ENCODE results near the gene GRID1. TPM values are rescaled to one million over a fixed set of nuclear protein-coding genes. Genes with fewer than 3 reads are reported as not detected.

Gene GRID1
- total RNA-seq, 1 donor from 2014 or later, result 1.4 TPM

DNA sequence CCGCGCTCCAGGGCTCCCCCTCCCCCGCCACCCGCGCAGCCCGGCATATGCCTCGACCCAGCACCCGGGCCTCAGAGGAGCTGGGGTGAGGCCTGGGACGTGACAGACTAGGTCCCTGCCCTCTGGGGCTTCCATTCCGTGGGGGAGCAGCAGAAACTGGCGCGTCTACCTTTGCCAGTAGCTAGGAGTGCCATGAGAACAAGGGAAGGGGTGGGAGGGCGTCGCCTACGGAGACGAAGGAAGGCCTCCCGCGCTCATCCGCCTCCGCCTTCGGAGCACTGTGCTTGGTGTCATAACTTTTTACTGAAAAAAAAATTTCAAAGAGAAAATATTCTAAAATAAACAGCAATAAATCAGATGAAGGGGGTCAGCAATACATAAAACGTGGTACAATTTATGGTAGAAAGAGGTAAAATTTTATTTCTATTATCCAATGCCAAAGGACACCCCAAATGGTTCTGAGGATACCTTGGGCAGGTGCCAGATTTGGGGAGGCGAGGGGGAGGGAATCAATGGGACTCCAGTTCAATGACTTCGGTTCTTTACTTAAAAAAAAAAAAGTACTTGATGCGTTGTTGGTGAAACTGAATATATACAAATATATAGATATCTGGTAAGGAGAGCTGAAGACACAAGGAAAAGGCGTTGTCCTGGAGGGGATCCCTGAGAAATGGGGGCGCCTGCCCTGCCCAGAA, 35.1 kb upstream of the GRID1 start:
- TF ChIP-seq, protein P1, sequence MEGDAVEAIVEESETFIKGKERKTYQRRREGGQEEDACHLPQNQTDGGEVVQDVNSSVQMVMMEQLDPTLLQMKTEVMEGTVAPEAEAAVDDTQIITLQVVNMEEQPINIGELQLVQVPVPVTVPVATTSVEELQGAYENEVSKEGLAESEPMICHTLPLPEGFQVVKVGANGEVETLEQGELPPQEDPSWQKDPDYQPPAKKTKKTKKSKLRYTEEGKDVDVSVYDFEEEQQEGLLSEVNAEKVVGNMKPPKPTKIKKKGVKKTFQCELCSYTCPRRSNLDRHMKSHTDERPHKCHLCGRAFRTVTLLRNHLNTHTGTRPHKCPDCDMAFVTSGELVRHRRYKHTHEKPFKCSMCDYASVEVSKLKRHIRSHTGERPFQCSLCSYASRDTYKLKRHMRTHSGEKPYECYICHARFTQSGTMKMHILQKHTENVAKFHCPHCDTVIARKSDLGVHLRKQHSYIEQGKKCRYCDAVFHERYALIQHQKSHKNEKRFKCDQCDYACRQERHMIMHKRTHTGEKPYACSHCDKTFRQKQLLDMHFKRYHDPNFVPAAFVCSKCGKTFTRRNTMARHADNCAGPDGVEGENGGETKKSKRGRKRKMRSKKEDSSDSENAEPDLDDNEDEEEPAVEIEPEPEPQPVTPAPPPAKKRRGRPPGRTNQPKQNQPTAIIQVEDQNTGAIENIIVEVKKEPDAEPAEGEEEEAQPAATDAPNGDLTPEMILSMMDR (IDR thresholded peaks at IDR 0.05), result no peak
- intact Hi-C loops (cut with DNase I), result loop anchor here (5.0 kb wide), 2 partner anchors 36 to 271 kb away; no protein-coding TSS in a partner anchor
- Histone ChIP-seq H3K36me3 (no peaks in the 10 kb centered on the region), H3K4me1 (peaks cover 10 to 16% of the 10 kb centered on the region in 2 donors), H3K27ac (peak overlapping the region; percentile 90 to 96), H3K9me3 (no peaks in the 10 kb centered on the region), H3K27me3 (no peaks in the 10 kb centered on the region), H3K4me3 (peak overlapping the region; percentile 75 to 92)
- peak in 1 of 2 donors; percentile 66 for DNase-seq (ENCODE audit: low spot score in 2 of 2)

DNA sequence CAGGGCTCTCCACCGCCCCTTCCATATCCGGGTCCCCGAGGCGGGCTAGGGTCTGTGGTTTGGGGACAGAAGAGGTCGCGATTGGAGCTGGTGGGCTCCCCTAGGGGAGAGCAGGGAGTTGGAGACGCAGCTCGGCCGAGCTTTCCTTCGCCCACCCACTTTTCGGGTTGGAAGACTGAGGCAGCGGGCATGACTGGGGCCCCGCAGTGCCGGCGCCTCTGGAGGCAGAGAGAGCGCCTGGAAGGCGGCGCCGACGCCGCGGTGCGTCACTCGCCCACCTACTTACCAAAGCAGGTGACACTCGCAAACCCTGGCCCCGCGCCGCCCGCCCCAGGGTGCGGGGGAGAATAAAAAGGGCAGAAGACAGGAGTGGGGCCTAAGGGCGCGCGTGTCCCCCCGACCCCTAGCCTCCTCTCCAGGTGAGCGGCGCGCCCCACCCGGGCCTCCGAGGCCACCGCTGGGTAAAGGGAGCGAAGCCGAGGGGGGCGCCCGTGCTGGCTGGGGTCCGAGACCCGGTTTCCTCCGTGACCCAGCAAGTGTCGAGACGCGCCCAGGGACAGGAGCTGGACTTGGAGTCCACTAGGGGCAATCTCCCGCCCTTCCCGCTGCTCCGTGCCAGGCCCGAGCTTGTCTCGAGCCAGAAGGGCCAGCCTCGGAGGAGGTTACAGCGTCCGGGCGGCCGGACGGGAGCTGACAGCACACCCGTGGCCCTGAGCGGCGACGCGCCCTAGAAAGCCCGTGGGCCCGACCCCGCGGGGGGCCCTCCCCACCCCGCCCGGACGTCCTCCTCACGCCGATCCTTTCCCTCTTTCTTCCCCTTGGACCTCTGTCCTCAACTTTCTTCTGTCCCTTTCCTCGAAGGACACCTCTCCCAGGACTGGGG, 34.4 kb upstream of the GRID1 start:
- TF ChIP-seq, protein P1 (IDR thresholded peaks at IDR 0.05), result peak in 2 of 3 experiments; percentile 18 to 37
- no peaks in the 10 kb centered on the region for H3K36me3 ChIP-seq
- H3K27me3 ChIP-seq, result no peaks in the 10 kb centered on the region
- H3K4me3 ChIP-seq, result peak overlapping the region; percentile 75 to 92
- no peaks in the 10 kb centered on the region for H3K9me3 ChIP-seq
- DNase-seq (ENCODE audit: low spot score in 2 of 2), result peak in 1 of 2 donors; percentile 84
- intact Hi-C loops (cut with DNase I), result loop anchor here (1.0 to 5.0 kb wide), 4 partner anchors 36 to 271 kb away; partner anchors contain the start of gene WAPL
- peak overlapping the region; percentile 90 to 96 for H3K27ac ChIP-seq
- H3K4me1 ChIP-seq, result peaks cover 10 to 16% of the 10 kb centered on the region in 2 donors

- TF ChIP-seq, protein P1 (IDR thresholded peaks at IDR 0.05), result peak; percentile 94 to 98 (median 97)
- Histone ChIP-seq H3K4me1 (peaks cover 10 to 16% of the 10 kb centered on the region in 2 donors), H3K27ac (peak overlapping the region; percentile 90 to 96), H3K9me3 (no peaks in the 10 kb centered on the region), H3K27me3 (no peaks in the 10 kb centered on the region), H3K4me3 (peak overlapping the region; percentile 75 to 92), H3K36me3 (no peaks in the 10 kb centered on the region)
- intact Hi-C loops (cut with DNase I), result loop anchor here (1.0 to 10.0 kb wide), 5 partner anchors 37 to 805 kb away; partner anchors contain the start of gene WAPL
- peak; percentile 68 to 97 for DNase-seq (ENCODE audit: low spot score in 2 of 2)
Measured at GRCh38 chr10:86399879-86400704, 33.5 kb upstream of the GRID1 start.

DNA sequence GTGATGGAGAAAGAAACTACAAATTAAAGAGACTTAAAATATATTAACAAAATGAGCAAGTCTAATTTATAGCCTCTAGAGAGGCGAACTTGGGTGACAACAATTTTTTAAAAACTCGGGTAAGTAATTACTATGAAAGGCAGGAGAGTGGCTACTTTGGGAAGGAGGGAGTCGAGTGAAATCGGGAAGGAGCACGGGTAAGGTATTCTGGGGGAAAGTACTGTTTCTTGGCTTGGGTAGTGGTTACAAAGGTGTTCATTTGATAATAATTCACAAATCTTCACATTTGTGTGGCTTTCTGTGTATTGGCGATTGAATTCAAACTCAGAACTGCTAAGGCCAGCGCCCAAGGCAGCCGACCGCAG, 32.9 kb upstream of the GRID1 start:
- intact Hi-C loops (cut with DNase I), result loop anchor here (10.0 kb wide), 1 partner anchor 805 kb away; no protein-coding TSS in a partner anchor
- TF ChIP-seq, protein P1 (IDR thresholded peaks at IDR 0.05), result no peak
- no peaks in the 10 kb centered on the region for H3K9me3 ChIP-seq
- peak overlapping the region; percentile 75 to 92 for H3K4me3 ChIP-seq
- DNase-seq (ENCODE audit: low spot score in 2 of 2), result no peak
- H3K27me3 ChIP-seq, result no peaks in the 10 kb centered on the region
- no peaks in the 10 kb centered on the region for H3K36me3 ChIP-seq
- H3K27ac ChIP-seq, result peak overlapping the region; percentile 90 to 96
- peaks cover 10 to 16% of the 10 kb centered on the region in 2 donors for H3K4me1 ChIP-seq

- Histone ChIP-seq H3K9me3 (no peaks in the 10 kb centered on the region), H3K4me1 (peaks cover 5 to 10% of the 10 kb centered on the region in 2 donors), H3K27me3 (no peaks in the 10 kb centered on the region), H3K27ac (no peak overlapping the region), H3K36me3 (no peaks in the 10 kb centered on the region), H3K4me3 (no peak overlapping the region)
- TF ChIP-seq, protein P1 (IDR thresholded peaks at IDR 0.05), result no peak
- DNase-seq (ENCODE audit: low spot score in 2 of 2), result no peak
- intact Hi-C loops (cut with DNase I), result loop anchor here (10.0 kb wide), 1 partner anchor 808 kb away; no protein-coding TSS in a partner anchor
Measured at GRCh38 chr10:86397120-86397519, 30.5 kb upstream of the GRID1 start.
